T1000 (cell line): ENCODE measurements around the gene ACBD4.

Source experiments
- DNase-seq: peaks from one replicate; lab custom pipeline; 2025; ENCODE audit warnings: mixed read lengths; lab: John Stamatoyannopoulos, UW

ACBD4 gene

DNA sequence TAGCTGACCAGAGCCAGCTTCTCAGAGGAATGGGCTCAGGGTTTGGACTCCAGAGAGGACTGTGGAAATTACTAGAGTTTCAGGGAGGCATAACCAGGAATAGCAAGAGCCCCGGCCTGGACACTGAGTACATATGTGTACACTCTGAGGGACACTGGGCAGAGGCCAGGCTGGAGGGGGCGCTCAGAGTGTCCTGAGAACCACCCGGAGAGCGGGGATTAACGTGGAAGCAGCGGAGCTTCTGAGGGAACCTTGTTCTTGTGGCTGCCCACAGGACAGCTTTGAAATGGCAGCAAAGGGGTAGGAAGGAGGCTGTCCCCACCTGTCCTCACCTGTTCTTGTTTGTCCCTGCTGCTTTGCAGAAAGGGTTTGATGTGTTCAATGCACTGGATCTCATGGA is 31.0 kb upstream of the ACBD4 start:
- no peak for DNase-seq

DNA sequence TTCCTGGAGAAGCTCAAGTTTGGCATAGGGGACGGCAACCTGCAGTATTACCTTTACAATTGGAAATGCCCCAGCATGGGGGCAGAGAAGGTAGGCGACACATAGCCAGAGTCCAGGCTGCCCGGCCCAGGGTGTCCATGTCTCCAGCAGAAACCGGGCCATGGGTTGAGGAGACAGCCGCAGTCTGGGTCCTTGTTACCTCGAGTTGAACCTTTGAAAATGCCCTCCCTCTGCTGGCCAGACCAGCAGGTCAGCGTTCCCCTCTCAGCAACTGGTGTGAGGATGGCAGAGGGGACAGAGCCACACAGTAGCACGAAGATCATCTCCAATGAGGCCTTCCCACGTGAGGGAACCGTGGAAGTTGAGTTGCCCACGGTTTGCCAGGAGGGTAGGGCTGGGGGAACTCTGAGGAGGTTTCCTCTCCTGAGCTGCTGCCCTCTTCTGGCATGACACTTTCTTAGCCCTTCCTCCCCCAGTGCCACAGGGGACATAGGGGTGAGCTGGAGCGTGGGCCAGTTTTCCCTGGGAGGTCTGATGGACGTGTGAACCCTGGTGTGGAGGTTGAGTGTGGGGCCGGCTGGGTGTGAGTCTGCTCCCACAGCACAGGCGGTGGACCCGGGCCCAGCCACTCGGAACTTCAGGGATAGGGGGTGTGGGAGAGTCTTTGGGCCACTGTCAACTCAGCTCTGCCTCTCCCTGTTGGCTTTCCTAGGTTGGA is 30.4 kb upstream of the ACBD4 start:
- DNase-seq, result no peak

DNA sequence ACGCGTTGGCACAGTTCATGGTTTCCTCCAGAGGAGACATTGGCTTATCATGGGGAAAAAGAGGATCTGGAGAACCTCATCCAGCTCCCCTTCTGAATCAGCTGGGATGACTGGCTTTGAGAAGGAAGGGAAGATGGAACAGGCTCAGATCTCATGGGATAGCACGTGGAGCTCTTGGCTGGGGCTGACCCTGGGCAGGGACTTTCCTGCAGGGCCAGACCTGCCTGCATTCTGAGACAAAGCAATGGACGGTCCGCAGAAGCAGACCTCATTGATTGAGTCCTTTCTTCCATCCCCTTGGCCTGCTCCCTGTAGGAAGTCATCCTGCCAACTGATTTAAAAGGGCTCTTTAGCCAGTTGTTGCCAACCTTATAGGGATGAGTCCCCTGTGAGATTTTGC is 29.4 kb upstream of the ACBD4 start:
- no peak for DNase-seq

DNA sequence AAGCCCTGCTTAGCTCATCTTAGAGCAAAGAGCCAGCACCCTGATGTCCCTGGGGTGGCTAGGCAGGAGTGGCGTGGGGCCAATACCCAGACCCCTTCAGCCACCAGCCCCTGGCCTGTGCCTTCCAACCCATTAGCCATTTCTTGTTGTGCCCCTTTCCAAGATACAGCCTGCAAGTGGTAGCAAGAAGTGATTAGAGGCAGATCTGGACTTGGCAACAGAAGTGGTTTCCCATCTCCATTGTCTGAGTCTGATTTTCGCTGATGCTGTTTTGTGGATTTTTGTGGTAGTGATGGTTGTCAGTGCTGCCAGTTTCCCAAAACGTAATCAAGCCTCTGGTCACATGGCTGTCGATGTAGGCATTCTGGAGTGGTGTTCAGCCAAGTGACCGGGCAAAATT is 28.9 kb upstream of the ACBD4 start:
- no peak for DNase-seq

DNA sequence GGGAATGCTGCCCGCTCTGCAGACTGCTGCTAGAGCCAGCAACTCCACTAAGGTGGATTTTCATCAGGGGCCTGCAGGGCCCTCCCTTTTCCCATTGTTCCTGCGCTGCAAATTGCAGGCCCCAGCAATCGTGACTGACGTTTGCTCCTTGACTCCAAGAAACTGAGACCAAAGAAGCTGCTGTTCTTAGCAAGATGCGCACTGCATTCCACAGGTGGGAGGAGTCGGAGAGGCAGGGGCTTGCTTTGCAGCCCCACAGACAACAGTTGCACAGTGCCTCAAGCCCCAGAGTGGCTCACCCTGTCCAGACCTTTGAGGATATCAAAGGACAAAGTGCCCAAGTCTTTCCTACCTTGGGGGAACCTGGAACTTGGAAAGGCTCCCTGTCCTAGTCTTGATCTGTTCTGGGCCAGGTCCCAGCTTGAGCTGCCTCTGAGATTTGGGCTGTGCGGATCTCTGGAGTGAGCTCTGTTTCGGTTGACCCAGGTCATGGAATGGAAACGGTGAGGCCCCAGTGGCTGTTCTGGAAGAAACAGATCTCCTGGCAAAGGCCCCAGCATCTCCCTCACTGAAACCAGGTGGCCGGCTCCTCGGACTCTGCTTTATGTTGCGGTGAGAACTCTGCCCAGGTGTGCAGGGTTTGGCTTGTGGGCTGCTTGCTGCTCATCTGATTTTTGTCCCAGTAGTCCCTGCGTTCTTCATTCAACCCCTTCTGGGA is 28.0 kb upstream of the ACBD4 start:
- DNase-seq, result no peak

DNA sequence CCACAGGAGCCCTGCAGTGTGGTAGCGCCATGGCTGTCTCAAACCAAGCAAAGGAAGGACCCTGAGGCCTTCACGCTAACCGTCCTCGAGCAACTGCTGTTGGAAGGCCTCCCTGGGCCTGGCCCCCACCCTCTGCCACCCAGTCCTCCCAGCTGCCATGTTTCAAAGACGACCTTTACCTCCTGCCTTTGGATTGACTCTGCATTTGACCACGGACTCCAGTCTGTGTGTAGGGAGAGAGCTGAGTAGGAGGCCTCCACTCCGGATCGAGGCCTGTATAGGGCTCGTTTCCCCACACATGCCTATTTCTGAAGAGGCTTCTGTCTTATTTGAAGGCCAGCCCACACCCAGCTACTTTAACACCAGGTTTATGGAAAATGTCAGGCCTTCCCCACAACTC is 27.4 kb upstream of the ACBD4 start:
- DNase-seq, result no peak

DNA sequence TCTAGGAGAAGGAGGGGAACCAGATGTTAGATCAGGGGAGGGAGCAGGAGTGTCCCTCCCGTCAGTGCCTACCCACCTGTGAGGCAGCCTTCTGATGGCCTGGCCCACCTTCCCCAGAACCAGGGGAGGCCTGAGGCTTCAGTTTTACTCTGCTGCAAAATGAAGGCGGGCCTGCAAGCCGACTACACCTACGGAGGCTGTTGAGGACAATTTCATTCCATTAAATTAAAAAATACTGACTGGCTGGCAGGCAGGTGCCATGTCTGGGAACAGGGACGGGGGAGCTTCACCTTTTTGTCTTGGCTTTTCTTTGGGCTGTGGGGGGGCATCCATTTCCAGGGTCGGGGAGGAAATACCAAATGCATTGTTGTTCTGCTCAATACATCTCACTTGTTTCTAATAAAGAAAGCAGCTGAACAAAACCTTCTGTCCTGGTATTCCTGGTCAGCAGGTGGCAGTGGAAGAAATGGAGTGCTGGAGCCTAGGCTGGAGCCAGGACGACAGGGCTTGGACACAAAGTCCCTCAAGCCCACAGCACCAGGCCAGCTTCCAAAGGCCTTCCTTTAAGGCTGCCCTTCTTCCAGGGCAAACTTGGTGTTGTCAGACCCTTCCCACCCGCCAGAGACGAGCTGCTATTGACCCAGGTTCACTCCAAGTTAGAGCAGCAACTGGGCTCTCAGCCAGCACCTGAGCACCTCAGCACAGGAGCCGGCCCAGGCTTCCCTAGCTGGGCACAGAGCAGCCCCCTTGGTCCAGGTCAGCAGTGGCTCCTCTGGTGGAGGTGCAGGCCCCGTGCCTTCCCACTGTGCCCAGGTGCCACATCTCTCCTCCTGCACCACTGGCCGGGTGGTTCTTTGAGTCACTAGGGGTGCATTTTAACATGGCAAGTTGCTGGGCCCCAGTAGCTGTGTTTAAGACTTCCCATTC is 26.6 kb upstream of the ACBD4 start:
- no peak for DNase-seq

DNA sequence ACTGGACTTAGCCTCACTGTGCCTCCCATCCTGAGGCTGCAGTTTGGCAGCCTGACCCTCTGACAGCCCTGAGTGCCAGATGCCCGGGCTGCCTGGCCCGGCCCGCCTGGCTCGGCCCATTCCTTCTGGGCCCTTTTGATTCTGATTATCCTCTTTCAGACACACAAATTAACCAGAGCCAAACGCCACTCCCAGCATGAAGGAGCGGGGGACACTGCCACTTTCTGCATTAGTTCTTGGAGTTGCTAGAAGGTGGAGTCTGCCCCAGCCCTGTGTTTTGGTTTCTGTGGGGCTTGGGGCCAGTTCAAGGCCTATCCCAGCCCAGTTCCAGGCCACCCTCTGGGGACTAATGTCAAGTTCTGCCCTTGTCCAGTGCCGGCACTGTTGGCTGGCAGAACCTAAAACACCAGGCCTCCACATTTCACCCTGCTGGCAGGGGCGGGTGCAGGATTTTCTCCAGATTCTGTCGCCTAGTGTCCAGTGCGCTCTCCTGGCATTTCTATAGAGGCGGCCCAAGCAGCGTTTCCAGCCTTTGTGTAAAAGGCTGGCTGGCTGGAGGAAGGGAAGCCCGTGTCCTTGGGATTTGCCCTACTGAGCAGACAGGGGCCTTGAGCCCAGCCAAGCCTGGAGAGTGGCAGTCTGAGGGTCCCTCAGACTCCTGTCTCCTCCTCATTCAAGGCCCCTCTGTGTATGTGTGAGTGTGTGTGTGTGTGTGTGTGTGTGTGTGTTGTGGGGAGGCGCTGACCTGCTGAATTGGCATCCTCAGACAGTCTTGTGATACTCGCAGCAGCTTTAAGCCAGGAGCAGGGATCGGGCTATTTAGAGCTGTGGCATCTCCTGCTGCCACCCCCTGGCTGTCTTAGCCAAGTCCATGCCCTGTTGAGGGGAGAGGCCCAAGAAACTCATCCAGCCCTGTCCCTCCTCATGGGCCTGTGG is 24.5 kb upstream of the ACBD4 start:
- no peak for DNase-seq

DNA sequence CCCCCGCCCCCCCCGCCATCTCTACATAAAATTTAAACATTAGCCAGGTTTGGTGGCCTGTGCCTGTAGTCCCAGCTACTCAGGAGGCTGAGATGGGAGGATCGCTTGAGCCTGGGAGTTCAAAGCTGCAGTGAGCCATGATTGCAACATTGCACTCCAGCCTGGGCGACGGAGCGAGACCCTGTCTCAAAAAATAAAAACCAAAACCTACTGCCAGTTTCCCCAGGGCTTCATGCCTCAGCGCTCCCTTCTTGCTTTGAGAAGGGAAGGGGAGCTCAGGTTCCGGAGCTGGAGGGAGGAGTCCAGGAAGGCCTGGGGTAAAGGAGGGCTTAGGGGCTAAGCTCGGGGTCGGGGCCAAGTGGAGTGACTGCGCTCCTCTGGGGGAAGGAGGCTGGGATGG is 23.6 kb upstream of the ACBD4 start:
- no peak for DNase-seq

DNA sequence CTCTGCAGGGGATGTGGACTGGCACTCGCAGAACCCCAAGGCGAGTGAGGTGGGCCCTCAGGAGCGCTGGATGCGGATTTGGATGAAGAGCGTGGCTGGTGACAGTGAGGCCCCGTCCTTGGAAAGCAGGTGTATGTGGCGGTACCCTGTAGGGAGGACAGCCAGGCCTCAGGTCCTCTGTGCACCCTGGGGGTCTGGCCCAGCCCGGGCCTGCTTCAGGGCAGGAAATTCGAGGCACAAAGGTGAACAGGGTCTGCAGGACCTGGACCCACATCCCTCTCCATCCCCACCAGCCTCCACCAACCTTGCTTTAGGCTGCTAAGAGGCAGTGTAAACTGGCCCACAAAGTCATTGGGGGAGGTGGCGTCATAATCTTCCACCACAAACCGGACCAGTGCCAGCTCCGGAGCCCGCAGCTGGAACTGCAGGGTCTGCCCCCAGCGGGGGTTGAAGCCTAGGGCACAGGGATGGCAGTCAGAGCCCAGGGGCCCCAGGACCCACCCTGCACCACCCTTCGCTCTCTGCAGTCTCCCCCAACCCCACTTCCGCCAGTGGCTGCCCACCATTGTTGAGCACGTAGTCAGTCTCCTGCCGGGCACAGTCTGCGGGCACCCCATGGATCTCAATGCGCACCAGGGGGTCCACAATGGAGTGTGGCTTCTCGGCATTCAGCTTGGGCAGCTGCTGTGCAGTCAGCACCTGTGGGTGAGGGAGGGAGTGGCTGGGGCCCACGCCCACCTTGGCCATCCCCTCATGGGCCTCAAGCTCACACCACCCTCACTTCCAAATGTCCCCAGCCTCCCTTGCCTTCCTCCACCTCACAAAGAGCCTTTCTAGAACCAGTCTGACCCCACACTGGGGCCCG is 22.7 kb upstream of the ACBD4 start:
- no peak for DNase-seq

DNA sequence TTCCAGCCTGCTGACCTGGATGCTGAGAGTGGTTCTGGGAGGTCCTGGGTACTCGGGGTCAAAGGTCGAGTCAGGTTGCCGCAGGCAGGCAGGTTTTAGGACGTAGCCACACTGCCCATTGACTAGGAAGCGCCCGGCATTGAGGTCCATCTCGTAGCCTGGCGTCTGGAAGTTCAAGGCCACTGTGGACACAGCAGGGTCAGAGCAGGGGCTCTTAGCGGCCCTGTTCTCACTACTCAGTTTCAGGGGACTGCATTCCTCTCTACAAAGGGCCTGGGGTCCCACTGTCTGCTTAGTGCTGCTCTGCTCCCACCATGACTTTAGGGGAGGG is 22.1 kb upstream of the ACBD4 start:
- DNase-seq, result no peak

DNA sequence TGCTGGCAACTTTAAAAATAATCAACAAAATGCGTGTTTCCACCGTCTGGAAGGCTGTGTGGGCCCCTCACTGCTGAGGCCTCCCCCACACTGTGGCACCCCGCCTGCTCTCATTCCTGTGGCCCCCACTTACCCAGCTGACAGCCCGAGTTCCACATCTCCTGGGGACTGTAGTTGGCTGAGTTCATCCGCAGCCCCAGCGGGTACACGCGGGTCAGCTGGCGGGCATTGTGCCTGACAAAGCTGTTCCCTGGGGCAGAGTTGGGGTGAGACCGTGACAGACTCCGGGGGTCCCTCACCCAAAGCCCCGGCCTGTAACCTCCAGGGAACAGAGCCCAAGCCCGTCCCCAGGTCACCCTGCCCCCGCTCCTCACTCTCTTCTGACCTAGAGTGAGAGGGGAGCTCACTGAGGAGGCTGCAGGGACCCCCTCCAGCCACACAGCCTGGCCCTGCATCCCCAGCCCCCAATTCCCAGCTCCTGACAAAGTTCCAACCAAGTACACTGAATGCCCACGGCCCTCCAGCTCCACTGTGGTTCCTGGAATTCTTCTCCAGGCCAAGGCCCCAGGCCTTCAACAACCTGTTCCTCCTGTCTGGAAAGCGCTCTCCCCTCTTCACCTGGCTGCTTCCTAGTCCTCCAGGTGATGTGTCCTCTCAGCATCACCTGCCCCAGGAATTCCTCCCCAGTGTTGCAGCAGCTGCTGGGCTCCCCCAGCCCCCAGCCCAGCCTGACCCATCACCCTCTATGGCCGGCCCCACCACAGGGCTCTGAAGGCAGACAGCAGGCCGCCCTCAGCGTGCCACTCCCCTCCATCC is 21.2 kb upstream of the ACBD4 start:
- no peak for DNase-seq

DNA sequence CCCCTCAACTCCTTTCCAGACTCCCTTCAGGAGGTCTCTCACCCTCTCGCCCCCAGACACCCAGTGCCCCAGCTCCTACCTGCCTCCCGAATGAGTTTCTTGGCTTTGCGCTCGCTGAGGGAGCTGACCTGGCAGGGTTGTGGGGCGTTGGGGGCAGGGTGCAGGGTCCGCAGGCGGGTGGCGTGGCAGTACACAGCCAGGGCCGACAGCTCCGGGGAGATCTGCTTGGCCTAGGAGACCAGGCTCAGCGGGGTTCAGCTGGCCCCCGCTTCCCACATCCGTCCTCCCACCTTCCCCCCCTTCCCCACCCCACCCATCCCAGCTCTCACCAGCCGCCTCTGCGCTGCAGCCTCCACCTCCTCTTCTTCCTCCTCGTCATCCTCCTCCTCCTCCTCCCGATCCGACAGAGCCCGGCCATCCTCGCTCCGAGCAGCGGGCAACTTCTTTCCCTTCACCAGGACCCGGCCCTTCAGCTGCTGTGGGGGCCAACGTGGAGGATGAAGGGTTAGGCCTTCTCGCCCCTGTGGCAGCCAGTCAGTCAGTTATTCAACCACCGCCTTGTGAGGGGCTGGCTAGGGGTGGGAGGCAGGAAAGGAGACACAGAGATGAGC is 20.4 kb upstream of the ACBD4 start:
- no peak for DNase-seq

DNA sequence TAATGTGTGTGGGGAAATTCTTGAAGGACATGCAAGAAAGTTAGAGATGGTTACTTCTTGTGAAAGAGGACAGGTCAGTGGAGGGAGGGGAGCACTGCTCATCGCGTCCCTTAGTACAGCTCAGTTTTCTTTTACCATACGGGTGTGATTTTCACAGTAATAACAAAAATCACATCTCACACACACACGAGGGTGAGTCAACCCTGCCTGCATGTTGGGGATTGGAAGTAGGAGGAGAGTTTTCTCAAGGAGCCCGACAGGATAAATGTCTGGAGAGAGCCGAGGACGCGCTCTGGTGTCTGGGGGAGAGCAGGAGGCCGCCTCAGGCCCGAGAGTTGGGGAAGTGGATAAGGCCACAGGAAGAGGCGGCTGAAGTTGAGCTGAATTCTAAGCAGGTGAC is 19.6 kb upstream of the ACBD4 start:
- no peak for DNase-seq

DNA sequence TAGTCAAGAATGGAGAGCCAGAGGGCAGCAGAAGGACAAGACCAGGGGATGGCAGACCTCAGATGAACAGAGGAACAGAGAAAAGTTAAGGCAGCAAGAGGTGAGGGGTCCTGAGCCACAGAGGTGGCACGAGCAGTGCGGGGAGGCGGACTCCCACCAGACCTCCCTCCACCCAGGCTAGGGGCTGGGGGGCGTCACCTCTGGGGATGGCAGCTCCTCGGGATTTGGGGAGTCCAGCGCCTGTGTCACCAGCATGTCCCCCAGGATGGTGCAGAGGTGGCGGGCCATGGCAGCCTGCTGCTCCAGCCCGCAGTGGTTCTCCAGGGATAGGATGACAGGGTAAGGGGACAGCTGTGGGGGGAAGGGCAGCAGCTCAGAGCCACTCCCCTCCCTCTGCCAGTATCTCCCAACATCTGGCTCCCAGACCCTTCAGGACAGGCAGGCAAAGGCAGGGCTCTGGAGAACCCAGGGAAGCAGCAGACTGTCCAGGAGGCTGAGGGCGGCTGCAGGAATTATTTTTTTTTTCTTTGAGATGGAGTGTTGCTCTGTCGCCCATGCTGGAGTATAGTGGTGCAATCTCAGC is 19.0 kb upstream of the ACBD4 start:
- no peak for DNase-seq

DNA sequence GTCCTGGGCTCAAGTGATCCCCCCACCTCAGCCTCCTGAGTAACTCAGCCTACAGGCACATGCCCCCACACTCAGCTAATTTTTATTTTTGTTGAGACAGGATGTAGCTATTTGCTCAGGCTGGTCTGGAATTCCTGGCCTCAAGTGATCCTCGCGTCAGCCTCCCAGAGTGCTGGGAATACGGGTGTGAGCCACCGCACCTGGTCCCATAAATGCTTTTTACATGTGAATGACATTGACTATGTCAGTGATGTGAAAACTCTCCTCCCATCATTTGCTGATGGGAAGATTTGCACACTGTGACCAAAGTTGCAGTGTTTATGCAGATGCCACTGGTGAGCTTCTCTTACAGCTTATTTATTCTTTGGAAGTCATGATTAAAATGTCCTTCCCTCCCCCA is 18.2 kb upstream of the ACBD4 start:
- no peak for DNase-seq

DNA sequence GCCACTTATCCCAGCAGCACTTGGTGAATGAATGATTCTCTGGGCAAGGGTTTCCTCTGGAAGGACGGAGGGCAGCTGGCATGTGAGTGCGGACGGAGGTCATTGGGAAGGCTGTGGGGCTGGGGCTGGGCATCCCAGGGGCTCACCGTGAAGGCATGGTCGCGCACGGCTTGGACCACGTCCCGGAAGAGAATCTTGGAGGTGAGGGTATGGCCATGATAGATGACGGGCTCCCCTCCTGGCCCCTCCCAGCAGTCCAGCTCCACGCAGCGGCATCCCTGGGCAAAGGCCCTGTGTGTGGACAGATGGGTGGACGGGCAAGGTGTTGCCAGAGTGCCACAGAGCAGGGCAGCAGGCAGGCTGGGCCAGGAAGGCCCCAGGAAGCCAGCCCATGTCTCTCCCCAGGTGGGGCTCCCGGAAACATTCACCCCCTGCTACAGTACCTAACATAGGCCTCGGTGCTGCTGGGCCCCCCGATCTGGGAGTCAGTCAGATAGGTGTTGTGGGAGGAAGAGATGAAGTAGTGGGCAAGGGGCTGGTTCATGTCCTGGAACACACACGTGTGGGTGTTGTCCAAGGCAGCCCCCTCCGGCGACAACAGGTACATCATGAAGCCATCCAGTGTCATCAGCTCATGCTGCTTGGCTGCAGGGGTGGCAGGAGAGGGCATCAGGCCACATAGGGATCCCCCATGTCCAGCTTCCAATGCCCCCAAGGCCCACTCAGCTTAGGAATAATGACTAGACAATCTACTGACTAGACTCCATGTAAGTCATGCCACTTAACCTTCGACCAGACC is 17.4 kb upstream of the ACBD4 start:
- DNase-seq, result no peak

DNA sequence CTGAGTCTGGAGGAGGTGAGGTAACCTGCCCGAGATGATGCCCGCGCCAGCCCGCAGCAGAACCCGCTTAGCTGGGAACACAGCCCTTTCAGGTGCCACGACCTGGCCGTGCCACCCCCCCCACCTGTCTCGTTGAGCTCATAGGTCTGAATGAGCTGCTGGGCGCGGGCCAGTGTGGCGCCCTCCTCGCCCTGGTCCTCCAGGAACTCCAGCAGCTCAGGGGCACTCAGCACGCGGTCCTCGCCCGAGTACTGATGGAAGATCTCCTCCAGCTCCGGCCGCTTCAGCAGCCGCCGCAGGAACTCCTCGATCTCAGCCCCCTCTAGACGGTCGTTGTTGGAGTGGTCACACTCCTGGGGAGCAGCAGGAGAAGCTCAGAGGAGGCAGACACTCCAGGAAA is 16.8 kb upstream of the ACBD4 start:
- DNase-seq, result no peak
